ENCODE results near the gene SLC30A4.

Gene SLC30A4

DNA sequence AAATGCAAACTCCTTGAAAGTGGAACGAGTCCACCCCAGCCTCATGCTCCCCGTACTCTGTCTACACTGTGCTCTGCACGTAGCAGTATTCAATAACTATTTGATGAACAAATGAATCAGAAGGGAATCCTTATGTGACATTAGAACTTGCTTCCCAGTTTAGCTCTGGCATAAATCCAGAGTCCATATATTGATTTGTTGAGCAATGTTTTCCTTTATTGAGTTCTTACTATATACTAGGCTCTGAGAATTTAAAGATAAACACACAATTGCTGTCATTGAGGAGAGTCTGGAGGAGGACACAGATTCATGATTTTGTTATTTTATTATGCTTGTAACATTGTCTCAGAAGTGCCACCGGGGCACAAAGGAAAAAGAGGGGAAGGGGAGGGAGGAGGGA lies 73.2 kb downstream of the SLC30A4 start:
- no peak for DNase-seq

DNA sequence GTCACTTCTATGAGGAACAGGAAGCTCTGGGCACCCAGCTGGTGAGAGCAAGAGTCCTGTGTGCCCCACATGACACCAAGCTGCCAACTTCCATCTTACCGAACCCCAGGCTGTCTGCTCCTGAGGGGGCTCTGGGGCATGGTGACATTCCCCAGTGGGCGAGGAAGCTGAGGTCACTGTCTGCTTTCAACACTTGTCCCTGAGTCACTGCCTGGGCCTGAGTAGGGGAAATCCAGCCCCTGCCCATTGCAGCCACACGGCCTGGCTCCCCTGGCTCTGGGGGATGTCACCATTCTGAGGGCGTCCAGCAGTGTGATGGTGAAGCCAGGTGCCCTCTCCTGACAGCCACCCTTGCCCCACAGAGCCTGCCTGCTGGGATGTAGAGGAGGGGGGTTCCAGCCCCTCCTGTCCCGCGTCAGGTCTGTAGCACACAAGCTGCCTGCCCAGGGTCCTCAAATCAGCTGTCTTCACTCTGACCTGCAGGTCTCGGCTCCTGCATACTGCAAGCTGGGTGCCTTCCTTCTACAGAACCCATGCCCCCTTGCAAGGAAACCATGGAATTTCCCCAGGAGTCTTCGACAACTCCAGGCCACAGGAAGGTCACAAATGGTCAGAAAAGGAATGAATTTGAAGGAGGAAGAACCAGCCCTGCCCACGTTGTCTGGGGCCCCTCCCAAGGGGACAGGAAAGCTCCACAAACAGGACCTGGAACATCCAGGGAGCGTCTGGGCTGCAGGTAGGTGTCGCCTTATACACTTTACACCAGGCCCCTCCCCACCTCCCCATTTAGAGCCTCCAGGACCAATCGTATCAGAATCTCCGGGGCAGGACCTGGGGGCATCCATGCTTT lies 74.3 kb downstream of the SLC30A4 start:
- no peak for DNase-seq

DNA sequence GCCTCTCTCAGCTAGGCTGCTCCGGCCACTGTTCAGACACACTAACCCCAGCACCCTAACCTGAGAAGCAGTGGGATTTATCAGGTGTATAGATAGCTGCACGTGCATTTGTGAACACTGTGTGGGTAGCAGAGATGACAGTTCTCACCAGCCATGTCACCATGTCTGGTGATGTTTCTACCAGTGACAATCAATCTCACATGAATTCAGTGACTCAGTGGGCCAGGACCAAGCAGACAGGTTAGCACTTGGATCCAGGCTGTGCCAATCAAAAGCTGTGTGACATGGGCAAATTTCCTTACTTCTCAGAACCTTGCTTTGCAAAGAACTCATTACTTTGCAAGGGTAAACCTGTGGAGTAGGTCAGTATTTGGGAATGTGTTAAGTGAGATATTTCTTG lies 78.9 kb downstream of the SLC30A4 start:
- no peak for DNase-seq

DNA sequence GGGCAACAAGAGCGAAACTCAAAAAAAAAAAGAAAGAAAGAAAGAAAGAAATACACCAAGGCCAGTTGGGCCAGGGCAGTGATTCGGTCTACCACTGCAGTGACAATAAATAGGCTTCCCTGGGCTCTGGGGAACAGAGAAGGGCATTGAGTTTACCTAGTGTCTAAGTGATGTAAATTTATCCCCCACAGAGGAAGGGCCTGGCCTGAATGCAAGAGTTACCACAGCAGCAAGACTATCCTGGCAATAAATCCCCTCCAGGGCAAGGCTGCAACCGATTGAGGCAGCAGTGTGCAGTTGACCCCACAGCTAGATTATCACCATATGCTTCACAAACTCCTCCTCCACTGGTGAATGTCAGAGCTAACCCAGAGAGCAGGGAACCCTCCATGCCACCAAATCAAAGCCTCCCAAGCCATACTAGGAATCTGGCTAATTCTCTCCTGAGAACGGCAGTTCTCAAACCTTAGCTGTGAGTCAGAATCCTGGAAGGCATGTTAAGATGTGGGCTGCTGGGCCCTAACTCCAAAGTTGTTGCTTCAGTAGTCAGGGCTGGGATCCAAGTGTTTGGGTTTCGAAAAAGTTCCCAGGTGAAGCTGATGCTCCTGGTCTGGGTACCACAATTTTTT lies 79.9 kb downstream of the SLC30A4 start:
- no peak for DNase-seq

DNA sequence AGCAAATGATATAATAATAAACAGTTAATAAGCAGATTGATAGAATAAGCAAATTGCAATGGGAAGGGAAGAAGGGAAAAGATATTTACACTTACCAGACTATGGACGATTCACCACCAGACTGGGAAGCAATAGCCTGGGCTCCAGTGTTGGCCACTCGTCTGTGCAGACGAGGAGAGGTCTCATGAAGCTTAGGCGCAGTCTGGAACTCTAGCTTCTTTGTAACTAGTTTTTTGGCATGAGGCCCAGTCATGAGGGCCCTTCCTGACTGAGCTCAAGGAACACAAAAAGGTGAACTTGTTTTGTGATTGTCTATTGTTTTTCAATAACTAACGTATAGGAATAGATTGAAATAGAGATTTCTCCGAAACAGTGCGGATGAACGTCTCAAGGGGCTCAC lies 80.9 kb downstream of the SLC30A4 start:
- DNase-seq, result no peak

- DNase-seq, result no peak
These were observed 81.5 kb downstream of the SLC30A4 start for GRCh38 chr15:45441036-45441435.

DNA sequence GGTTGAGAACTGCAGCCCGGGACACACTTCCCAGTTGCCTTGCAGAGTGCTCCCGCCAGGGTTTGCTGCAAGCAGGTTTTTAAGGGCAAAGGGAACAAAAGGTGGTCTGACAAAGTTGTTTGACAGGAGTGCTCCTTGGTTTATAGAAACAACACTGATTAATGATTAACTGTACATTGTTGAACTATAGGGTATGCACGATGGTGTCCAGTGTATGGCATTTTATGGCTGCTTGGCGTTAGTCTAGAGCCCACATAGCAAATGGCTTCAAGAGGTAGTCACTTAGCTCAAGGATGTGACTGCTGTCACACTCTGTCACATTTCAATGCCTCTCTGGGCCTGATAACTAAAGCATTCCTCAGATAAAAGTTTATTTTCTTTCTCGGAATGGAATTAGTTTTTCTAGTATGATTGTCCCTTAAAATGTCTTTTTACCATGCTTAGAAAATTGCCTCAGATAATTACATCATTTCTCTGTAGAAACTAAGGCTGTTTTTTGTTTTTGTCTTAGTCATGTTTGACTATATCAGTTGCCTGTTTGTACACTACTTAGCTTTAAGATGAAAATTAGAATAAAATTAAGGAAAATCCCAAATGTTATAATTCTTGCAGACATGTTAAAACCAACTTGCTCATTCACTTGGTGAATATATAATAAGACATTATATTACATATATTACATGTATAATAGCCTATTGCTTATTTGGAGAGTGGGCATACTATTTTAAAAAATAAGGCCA lies 82.9 kb downstream of the SLC30A4 start:
- DNase-seq, result no peak

- no peak for DNase-seq
These were observed 87.2 kb downstream of the SLC30A4 start for GRCh38 chr15:45435124-45435903.

DNA sequence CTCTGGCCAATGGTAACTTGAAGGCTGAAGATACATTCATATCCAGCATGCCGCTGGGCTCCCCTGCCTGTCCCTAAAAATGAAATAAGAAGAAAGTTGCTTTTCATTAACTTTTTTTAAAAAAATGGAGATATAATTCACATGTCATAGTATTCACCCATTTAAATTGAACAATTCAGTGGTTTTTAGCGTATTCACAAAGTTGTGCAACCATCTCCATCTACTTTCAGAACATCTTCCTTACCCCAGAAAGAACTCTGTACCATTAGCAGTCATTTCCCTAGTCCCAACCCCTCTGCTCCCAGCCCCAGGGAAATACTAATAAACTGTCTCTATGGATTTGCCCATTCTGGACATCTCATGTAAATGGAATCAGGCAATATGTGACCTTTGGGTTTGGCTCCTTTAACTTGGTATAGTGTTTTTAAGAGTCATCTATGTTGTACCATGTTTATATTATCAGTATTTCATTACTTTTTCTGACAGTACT lies 88.4 kb downstream of the SLC30A4 start:
- DNase-seq, result no peak

- no peak for DNase-seq
These were observed 91.0 kb downstream of the SLC30A4 start for GRCh38 chr15:45431511-45431910.

DNA sequence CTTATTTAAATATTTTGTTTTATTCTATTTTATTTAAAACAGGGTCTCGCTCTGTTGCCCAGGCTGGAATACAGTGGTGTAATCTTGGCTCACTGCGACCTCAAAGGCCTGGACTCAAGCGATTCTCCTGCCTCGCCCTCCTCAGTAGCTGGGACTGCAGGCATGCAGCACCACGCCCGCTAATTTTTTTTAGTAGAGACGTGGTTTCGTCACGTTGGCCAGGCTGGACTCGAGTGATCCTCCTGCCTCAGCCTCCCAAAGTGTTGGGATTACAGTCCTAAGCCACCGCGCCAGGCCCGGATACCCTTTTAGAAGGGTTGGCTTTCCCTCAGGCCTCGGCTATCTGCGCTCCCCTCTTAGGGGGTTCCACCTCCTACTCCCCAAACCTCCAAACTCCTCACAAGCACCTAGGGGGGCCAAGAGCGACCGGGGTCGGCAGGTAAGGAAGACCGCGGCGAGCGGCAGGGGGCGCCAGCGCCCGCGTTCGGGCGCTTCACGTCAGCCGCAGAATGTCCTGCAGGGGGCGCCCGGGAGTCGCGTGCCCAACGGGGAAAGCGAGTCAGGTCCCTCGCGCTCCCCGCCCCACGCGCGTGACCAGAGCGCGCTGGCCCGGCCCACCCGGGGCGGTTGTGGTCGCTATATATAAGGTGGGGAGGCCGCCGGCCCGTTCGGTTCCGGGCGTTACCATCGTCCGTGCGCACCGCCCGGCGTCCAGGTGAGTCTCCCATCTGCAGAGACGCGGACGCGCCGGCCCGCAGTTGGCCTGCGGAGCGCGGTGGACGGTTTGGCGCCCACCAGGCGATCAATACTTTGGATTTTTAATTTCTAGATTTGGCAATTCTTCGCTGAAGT lies 92.4 kb downstream of the SLC30A4 start:
- peak; percentile 65 for DNase-seq
